HG03571 (cell line): ENCODE results near the gene CSRNP3.

Experiments used
- ATAC-seq: cut with Tn5 transposase; IDR thresholded peaks from one replicate; pipeline ENCODE4 v1.9.1; 2021; ENCODE audit not compliant: unreplicated experiment

The CSRNP3 gene

GRCh38 chr2:165469417-165469816, at the start of gene CSRNP3:
CSRNP3 (plus strand) TSS chr2:165469698; CDS start chr2:165595066, 125,368 bp downstream.
- no peak for ATAC-seq

- no peak for ATAC-seq
Measured at GRCh38 chr2:165420231-165420630, 49.3 kb upstream of the CSRNP3 start.

- no peak for ATAC-seq
Measured at GRCh38 chr2:165423081-165423480, 46.4 kb upstream of the CSRNP3 start.

GRCh38 chr2:165425556-165425955, 43.9 kb upstream of the CSRNP3 start:
- no peak for ATAC-seq

GRCh38 chr2:165427686-165428085, 41.8 kb upstream of the CSRNP3 start:
- ATAC-seq = no peak

GRCh38 chr2:165428926-165429325, 40.6 kb upstream of the CSRNP3 start:
- ATAC-seq = no peak

- ATAC-seq = no peak
Measured at GRCh38 chr2:165431014-165431413, 38.5 kb upstream of the CSRNP3 start.

GRCh38 chr2:165432234-165432966, 37.1 kb upstream of the CSRNP3 start:
- ATAC-seq = no peak

GRCh38 chr2:165434865-165435496, 34.5 kb upstream of the CSRNP3 start:
- ATAC-seq = no peak

- no peak for ATAC-seq
Measured at GRCh38 chr2:165435611-165436010, 33.9 kb upstream of the CSRNP3 start.

- no peak for ATAC-seq
Measured at GRCh38 chr2:165436559-165436958, 32.9 kb upstream of the CSRNP3 start.

GRCh38 chr2:165440367-165440766, 29.1 kb upstream of the CSRNP3 start:
- ATAC-seq = no peak

GRCh38 chr2:165443511-165443910, 26.0 kb upstream of the CSRNP3 start:
- no peak for ATAC-seq

GRCh38 chr2:165448406-165448805, 21.1 kb upstream of the CSRNP3 start:
- ATAC-seq = no peak

- ATAC-seq = no peak
Measured at GRCh38 chr2:165450156-165450555, 19.3 kb upstream of the CSRNP3 start.

- no peak for ATAC-seq
Measured at GRCh38 chr2:165452327-165452726, 17.2 kb upstream of the CSRNP3 start.

GRCh38 chr2:165453561-165454094, 15.9 kb upstream of the CSRNP3 start:
- ATAC-seq = no peak

GRCh38 chr2:165454905-165455304, 14.6 kb upstream of the CSRNP3 start:
- no peak for ATAC-seq

- ATAC-seq = no peak
Measured at GRCh38 chr2:165456027-165456426, 13.5 kb upstream of the CSRNP3 start.

GRCh38 chr2:165462443-165462842, 7.1 kb upstream of the CSRNP3 start:
- ATAC-seq = no peak

GRCh38 chr2:165466386-165466785, 3.1 kb upstream of the CSRNP3 start:
- no peak for ATAC-seq

GRCh38 chr2:165467921-165468320, 1.6 kb upstream of the CSRNP3 start:
- no peak for ATAC-seq
